ENCODE measurements around the gene PSMA6. TPM values are rescaled to one million over a fixed set of nuclear protein-coding genes. Genes with fewer than 3 reads are reported as not detected.

Gene PSMA6
- total and polyA plus RNA-seq, 2 of the 13 experiments (the other 11 are each of a cell fraction or from before 2014, with no cell fraction given): 525 to 1,109 TPM

GRCh38 chr14:35292770-35293561 is 784 bp downstream of the PSMA6 start (continued):
- TF ChIP-seq, protein P1, sequence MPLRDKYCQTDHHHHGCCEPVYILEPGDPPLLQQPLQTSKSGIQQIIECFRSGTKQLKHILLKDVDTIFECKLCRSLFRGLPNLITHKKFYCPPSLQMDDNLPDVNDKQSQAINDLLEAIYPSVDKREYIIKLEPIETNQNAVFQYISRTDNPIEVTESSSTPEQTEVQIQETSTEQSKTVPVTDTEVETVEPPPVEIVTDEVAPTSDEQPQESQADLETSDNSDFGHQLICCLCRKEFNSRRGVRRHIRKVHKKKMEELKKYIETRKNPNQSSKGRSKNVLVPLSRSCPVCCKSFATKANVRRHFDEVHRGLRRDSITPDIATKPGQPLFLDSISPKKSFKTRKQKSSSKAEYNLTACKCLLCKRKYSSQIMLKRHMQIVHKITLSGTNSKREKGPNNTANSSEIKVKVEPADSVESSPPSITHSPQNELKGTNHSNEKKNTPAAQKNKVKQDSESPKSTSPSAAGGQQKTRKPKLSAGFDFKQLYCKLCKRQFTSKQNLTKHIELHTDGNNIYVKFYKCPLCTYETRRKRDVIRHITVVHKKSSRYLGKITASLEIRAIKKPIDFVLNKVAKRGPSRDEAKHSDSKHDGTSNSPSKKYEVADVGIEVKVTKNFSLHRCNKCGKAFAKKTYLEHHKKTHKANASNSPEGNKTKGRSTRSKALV (CRISPR knock-in tag; IDR thresholded peaks at IDR 0.05): 0 out of 2 replicates have a peak, but pooled peaks have one; percentile 69
- TF ChIP-seq ZNF782 (CRISPR knock-in tag; IDR thresholded peaks at IDR 0.05; ENCODE audit: borderline replicate concordance) (peak; percentile 9; the same call in 1 of the 2 replicates), BRF2 (CRISPR knock-in tag; IDR thresholded peaks at IDR 0.05) (no peak), ZSCAN22 (CRISPR knock-in tag; IDR thresholded peaks at IDR 0.05) (no peak), CREB3 (CRISPR knock-in tag; IDR thresholded peaks at IDR 0.05) (0 out of 2 replicates have a peak, but pooled peaks have one; percentile 14), ARNT2 (CRISPR knock-in tag; IDR thresholded peaks at IDR 0.05; ENCODE audit: low read depth) (no peak), NBN (conservative IDR thresholded peaks at IDR 0.05) (no peak), ZNF816 (CRISPR knock-in tag; IDR thresholded peaks at IDR 0.05; ENCODE audit: borderline replicate concordance) (peak; percentile 32; the same call in 1 of the 2 replicates), ZNF557 (CRISPR knock-in tag; IDR thresholded peaks at IDR 0.05) (no peak), GFI1 (CRISPR knock-in tag; IDR thresholded peaks at IDR 0.05; ENCODE audit: borderline replicate concordance) (peak; percentile 21; the same call in 1 of the 2 replicates), ZNF749 (CRISPR knock-in tag; IDR thresholded peaks at IDR 0.05; ENCODE audit: borderline replicate concordance) (0 out of 2 replicates have a peak, but pooled peaks have one; percentile 19), GATAD1 (CRISPR knock-in tag; IDR thresholded peaks at IDR 0.05) (no peak), SIX1 (CRISPR knock-in tag; IDR thresholded peaks at IDR 0.05; ENCODE audit: borderline replicate concordance) (no peak), PBX3 (CRISPR knock-in tag; IDR thresholded peaks at IDR 0.05; ENCODE audit: borderline replicate concordance) (peak; percentile 12; the same call in 1 of the 2 replicates), TRAFD1 (CRISPR knock-in tag; IDR thresholded peaks at IDR 0.05; ENCODE audit: borderline replicate concordance) (no peak), ZNF232 (CRISPR knock-in tag; IDR thresholded peaks at IDR 0.05; ENCODE audit: borderline replicate concordance) (no peak)
- TF ChIP-seq, protein P2, sequence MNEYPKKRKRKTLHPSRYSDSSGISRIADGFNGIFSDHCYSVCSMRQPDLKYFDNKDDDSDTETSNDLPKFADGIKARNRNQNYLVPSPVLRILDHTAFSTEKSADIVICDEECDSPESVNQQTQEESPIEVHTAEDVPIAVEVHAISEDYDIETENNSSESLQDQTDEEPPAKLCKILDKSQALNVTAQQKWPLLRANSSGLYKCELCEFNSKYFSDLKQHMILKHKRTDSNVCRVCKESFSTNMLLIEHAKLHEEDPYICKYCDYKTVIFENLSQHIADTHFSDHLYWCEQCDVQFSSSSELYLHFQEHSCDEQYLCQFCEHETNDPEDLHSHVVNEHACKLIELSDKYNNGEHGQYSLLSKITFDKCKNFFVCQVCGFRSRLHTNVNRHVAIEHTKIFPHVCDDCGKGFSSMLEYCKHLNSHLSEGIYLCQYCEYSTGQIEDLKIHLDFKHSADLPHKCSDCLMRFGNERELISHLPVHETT (CRISPR knock-in tag; conservative IDR thresholded peaks at IDR 0.05): no peak
- TF ChIP-seq, protein P3, sequence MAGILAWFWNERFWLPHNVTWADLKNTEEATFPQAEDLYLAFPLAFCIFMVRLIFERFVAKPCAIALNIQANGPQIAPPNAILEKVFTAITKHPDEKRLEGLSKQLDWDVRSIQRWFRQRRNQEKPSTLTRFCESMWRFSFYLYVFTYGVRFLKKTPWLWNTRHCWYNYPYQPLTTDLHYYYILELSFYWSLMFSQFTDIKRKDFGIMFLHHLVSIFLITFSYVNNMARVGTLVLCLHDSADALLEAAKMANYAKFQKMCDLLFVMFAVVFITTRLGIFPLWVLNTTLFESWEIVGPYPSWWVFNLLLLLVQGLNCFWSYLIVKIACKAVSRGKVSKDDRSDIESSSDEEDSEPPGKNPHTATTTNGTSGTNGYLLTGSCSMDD (CRISPR knock-in tag; IDR thresholded peaks at IDR 0.05): 0 out of 2 replicates have a peak, but pooled peaks have one; percentile 5
